Activated CD8-positive, alpha-beta memory T cell treated with anti-CD3 and anti-CD28 coated beads, Interleukin-2, amount 50 U/mL, for 1 hour (primary cell): Measurements from ENCODE around the gene BTBD6.

Source experiments
- DNase-seq: peaks from one replicate; pipeline ENCODE4 v3.0.0-alpha.2; 2020; ENCODE audit errors: extremely low read depth

BTBD6 gene

DNA sequence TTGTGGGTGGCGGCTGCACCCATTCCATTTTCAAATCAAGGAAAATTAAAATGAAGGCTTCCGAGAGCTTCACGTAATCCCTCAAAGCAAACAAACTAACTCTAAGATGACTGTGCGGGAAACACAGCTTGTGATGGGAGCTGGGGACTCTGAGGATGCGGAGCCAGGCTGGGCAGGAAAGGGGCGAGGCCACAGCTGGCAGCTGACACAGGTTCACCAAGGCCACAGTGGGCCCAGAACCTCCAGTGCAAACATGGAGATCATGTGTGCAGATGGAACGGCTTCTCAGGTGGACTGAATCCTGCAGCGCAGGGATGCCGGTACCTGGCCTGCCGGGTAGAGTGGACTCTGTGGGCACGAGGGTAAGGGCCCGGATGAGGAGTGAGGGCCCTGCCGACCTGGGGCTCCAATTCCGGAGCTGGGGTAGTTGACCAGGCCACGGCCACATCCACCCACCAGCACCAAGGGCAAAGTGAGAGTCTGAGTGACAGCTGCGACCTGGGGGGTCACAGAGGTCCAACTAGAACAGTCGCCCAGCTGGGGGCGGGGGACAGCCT lies 19.2 kb upstream of the BTBD6 start:
- DNase-seq, result no peak

- no peak for DNase-seq
These were observed 7.3 kb upstream of the BTBD6 start for GRCh38 chr14:105240811-105241576.

DNA sequence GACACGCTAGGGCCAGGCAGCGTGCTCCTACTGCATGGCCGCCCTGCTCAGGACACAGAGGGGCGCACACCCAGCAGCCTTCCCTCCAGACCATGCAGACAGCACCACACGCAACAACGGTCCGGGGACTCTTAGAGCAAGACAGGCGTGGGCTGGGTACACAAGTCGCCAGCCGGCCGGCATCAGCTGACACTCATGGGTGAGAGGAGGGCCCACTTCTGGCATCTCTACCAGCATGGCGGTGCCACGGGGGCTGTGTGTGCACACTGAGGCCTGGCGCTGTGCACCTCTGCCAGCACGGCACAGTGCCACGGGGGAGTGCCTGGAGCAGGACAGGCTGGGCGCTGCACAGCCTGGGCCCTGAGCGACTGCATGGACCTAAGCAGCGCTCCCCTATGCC lies 6.7 kb upstream of the BTBD6 start:
- no peak for DNase-seq

GRCh38 chr14:105244334-105244733 lies 4.0 kb upstream of the BTBD6 start:
- DNase-seq, result no peak

GRCh38 chr14:105247026-105247425 lies 1.3 kb upstream of the BTBD6 start:
- DNase-seq, result no peak

DNA sequence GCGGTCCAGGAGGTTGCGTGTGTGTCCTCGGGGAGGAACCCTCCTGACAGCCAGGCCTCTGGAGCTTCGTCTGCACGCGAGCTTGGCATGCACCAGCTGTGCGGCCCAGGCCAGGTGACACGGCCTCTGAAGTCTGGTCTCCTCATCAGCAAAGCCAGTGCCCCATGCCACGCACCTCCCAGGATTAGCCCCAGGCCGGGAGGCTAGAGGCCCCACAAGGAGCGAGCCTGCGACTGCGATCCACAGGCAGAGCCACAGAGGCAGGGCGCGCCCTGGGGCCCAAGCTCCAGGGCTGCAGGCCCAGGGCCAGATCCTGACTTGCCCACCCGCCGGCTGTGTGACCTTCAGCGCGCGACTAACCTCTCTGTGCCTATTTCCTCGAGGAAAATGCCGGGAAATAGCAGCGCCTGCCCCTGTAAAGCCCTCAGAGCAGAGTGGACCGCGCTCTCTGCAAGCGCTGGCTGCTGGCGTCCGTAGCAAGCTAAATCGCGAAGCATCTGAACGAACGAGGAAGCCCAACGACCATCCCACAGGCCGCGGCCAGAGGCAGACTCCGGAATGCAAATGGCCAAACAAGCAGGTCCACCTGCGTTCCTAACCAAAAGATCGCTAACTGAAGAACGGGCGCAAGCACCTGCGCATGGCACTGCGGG lies 492 bp upstream of the BTBD6 start:
- DNase-seq, result no peak

- DNase-seq, result no peak
These were observed 1.1 kb downstream of the BTBD6 start for GRCh38 chr14:105249182-105250007.

DNA sequence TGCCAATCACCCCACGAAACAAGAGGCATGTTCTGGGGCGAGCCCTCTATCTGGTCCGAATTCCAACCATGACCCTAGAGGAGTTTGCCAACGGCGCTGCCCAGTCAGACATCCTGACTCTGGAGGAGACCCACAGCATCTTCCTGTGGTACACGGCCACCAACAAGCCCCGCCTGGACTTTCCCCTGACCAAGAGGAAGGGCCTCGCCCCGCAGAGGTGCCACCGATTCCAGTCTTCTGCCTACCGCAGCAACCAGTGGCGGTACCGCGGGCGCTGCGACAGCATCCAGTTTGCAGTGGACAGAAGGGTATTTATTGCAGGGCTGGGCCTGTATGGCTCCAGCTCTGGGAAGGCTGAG lies 1.7 kb downstream of the BTBD6 start:
- no peak for DNase-seq

GRCh38 chr14:105250986-105251385 lies 2.7 kb downstream of the BTBD6 start:
- DNase-seq, result no peak

GRCh38 chr14:105251920-105252319 lies 3.6 kb downstream of the BTBD6 start:
- DNase-seq, result no peak

DNA sequence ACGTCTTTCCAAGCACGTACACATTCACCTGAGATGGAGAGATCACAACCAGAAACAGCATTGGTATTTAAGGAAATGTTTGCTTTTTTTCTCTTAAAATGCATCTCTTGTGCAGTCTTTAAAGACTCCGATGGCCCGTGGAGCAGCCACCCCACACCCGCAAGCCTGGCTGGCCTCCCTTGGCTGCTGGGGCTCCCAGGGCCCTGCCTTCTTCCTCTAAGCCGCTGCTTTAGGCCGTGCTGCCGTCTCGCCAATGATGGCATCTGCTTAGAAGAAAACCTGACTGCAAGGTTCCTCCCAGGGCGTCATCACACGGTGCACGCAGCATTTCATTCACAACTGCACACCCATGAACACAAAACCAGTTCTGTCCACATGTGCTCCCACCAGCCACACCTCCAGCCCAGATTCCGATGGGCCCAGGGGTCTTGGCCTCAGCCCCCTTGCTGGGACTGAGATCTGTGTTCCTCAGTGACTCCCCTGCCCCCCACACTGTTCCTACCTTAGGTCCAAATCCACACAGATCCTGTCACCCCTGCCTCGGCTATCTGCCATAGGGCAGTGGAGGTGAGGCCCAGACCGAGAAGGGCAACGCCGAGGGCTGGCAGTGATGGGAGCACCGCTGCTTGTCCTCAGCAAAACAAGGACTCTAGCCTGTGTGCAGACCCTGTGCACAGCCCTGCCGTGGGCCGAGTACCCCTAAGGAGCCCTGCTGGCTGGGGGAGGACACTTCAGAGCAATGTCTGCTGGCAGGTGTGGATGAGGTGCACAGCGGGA lies 4.4 kb downstream of the BTBD6 start:
- DNase-seq, result no peak

GRCh38 chr14:105253329-105253682 lies 5.0 kb downstream of the BTBD6 start:
- no peak for DNase-seq

- no peak for DNase-seq
These were observed 6.7 kb downstream of the BTBD6 start for GRCh38 chr14:105255021-105255507.

DNA sequence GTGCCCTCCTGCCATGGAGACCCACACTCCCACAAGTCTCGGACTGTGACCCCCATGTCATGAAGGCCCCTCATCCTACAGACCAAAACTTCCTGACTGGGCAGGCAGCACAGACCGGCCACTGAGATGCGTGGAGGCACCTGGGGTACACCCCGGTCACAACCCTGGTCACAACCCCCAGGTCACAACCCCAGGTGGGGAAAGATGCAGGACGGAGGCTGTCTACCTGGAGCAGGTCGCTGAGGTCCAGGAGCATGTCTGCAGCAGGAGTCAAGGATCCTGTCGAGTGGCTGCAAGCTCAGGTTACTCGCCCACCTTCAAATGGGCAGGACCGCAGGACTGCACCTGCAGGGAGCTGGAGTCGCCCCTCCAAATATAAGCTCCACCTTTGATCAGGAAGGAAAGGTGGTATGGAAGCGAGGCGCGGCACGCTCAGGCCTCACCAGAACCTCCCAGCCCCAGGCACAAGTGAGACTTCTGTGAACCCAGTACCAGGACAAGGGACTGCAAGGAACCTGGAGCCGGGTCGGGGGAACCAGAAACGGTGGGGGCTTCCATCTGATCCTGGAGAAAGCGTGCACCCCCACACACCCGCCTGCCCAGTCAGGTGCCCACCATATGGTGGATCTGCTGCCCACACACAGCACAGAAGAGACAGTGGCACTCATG lies 8.1 kb downstream of the BTBD6 start:
- DNase-seq, result no peak

- DNase-seq, result no peak
These were observed 9.1 kb downstream of the BTBD6 start for GRCh38 chr14:105257464-105257863.

DNA sequence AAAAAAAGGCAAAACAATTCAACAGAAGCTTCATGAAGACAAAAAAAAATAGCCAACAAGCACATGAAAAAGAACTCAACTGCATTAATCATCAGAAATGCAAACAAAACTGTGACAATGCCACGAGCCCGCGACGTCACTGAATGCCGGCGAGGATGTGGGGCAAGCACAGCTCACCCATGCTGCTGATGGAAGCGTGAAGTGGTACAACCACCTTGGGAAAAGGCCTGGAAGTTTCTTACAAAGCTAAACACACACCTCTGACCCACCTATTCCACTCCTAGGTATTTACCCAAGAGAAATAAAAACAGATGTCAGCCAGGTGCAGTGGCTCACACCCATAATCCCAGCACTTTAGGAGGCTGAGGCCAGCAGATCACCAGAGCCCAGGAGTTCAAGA lies 10.5 kb downstream of the BTBD6 start:
- no peak for DNase-seq

- DNase-seq, result no peak
These were observed 12.6 kb downstream of the BTBD6 start for GRCh38 chr14:105260959-105261358.

DNA sequence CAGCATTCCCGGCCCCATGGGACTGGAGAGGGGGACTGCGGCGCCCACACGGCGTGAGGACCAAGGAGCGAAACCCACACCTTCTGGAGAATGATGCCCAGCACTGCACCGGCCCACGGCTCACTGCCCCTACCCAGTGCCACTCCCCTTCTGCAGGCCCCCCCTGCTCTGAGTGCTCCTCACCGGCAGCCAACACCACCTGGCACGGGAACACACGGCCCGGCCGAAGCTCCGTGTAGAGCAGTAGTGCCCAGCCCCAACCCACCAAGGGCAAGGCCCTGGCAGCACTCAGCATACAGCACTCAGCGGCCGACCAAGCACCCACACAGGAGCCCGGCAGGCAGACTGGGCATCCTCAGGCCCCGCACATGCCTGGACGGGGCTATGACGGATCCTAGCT lies 13.4 kb downstream of the BTBD6 start:
- no peak for DNase-seq

DNA sequence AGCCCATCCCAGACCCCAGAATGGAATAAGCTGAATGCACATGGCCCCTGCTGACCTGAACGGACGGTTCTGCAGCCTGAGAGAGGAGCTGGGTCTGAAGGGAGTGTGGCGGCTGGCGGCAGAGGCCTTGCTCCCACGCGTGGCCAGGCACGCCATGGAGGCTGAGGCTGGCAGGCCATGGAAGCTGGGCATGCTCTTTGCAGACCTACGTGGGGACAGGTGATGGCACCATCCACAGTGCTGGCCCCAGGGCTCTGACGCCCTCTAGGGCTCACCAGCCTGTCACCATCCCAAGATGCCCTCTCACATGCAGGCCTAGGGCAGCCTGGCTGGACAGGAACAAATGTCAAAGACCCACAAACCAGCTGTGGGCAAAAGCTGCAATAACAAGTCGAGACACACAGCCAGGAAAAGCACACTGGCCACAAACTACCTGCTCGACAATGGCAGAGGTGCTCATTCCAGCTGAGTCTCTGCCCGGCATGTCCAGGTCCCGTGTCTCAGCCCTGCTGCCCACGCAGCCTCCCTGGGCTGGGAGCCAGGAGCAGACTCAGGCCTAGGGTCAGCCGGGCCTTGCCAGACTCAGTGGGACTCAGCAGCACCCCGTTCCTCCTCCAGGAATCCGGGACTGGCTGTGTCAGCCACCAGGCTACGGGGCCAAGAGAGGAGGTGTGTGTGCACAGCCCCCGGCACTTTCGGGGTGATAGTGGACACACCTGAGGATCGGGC lies 19.7 kb downstream of the BTBD6 start:
- no peak for DNase-seq

- DNase-seq, result no peak
These were observed 20.5 kb downstream of the BTBD6 start for GRCh38 chr14:105268736-105269354.
